HEK293T (cell line): ENCODE data around the gene CCR5AS.

ENCODE experiments used
- CTCF ChIA-PET: fragments of 350-600 bp; formaldehyde crosslinking; extraction: SDS; loops from one replicate; lab custom pipeline; 2021; ENCODE audit warnings: antibody characterized with exemption, inconsistent platforms; lab: Yijun Ruan, JAX
- POLR2A ChIA-PET: fragments of 350-600 bp; formaldehyde crosslinking; extraction: SDS; loops from one replicate; lab custom pipeline; 2020; ENCODE audit warnings: antibody characterized with exemption, inconsistent platforms; lab: Yijun Ruan, JAX
- DNase-seq: peaks from one replicate; pipeline ENCODE4 v3.0.0; 2012; ENCODE audit warnings: mixed read lengths; ENCODE audit errors: extremely low spot score
- ARNT ChIP-seq: fragments of 450-650 bp; IDR thresholded peaks from 2 replicates; pipeline ENCODE4 v1.6.1; 2017; ENCODE audit warnings: mild to moderate bottlenecking
- BHLHE40 ChIP-seq: fragments of 450-650 bp; IDR thresholded peaks from 2 replicates; pipeline ENCODE4 v1.6.1; 2016; ENCODE audit warnings: mild to moderate bottlenecking, moderate library complexity, borderline replicate concordance
- CTBP1 ChIP-seq: fragments of 450-650 bp; IDR thresholded peaks from 2 replicates; pipeline ENCODE4 v1.6.1; 2016; ENCODE audit warnings: borderline replicate concordance
- ELF4 ChIP-seq: fragments of 450-650 bp; IDR thresholded peaks from 2 replicates; pipeline ENCODE4 v1.6.1; 2017; ENCODE audit warnings: antibody characterized with exemption
- FOXA1 ChIP-seq: fragments of 450-650 bp; IDR thresholded peaks from 2 replicates; pipeline ENCODE4 v1.6.1; 2016; ENCODE audit warnings: mild to moderate bottlenecking
- FOXK2 ChIP-seq: fragments of 450-650 bp; IDR thresholded peaks from 2 replicates; pipeline ENCODE4 v1.6.1; 2016; ENCODE audit warnings: mild to moderate bottlenecking
- FOXM1 ChIP-seq: fragments of 450-650 bp; IDR thresholded peaks from 2 replicates; pipeline ENCODE4 v1.6.1; 2017; ENCODE audit warnings: mild to moderate bottlenecking, borderline replicate concordance
- HDGF ChIP-seq: fragments of 450-650 bp; IDR thresholded peaks from 2 replicates; pipeline ENCODE4 v1.6.1; 2017; ENCODE audit warnings: antibody characterized with exemption, borderline replicate concordance
- L3MBTL2 ChIP-seq: fragments of 450-650 bp; conservative IDR thresholded peaks from 2 replicates; pipeline ENCODE4 v1.6.1; 2016; ENCODE audit warnings: mild to moderate bottlenecking
- LEF1 ChIP-seq: fragments of 450-650 bp; IDR thresholded peaks from 2 replicates; pipeline ENCODE4 v1.6.1; 2017; ENCODE audit warnings: mild to moderate bottlenecking, borderline replicate concordance
- NFRKB ChIP-seq: fragments of 450-650 bp; IDR thresholded peaks from 2 replicates; pipeline ENCODE4 v1.6.1; 2016; ENCODE audit warnings: mild to moderate bottlenecking, moderate library complexity
- PKNOX1 ChIP-seq: fragments of 450-650 bp; IDR thresholded peaks from 2 replicates; pipeline ENCODE4 v1.6.1; 2016
- SP1 ChIP-seq: fragments of 450-650 bp; IDR thresholded peaks from 2 replicates; pipeline ENCODE4 v1.6.1; 2017
- SUZ12 ChIP-seq: fragments of 450-650 bp; IDR thresholded peaks from 2 replicates; pipeline ENCODE4 v1.6.1; 2016; ENCODE audit warnings: mild to moderate bottlenecking
- TARDBP ChIP-seq: fragments of 450-650 bp; IDR thresholded peaks from 2 replicates; pipeline ENCODE4 v1.6.1; 2016
- ZNF384 ChIP-seq: fragments of 450-650 bp; IDR thresholded peaks from 2 replicates; pipeline ENCODE4 v1.6.1; 2016

The CCR5AS gene

GRCh38 chr3:46318207-46318927, 88.5 kb downstream of the CCR5AS start:
- DNase-seq, result no peak
- ChIA-PET POLR2A (no interaction called here), CTCF (no interaction called here)
- TF ChIP-seq LEF1 (no peak), ZNF384 (no peak), TARDBP (no peak), L3MBTL2 (no peak), FOXA1 (no peak), ELF4 (no peak), PKNOX1 (no peak), CTBP1 (no peak), NFRKB (no peak), FOXK2 (no peak), ARNT (no peak), BHLHE40 (no peak), SP1 (no peak), FOXM1 (no peak), SUZ12 (no peak), HDGF (no peak)

GRCh38 chr3:46316206-46316605, 90.7 kb downstream of the CCR5AS start:
- CTCF ChIA-PET, result no interaction called here
- POLR2A ChIA-PET, result no interaction called here
- DNase-seq, result no peak
- TF ChIP-seq FOXK2 (no peak), HDGF (no peak), TARDBP (no peak), SP1 (no peak), NFRKB (no peak), SUZ12 (no peak), L3MBTL2 (no peak), ARNT (no peak), BHLHE40 (no peak), ELF4 (no peak), ZNF384 (no peak), CTBP1 (no peak), LEF1 (no peak), FOXA1 (no peak), FOXM1 (no peak), PKNOX1 (no peak)

GRCh38 chr3:46314517-46314916, 92.3 kb downstream of the CCR5AS start:
- POLR2A ChIA-PET, result no interaction called here
- CTCF ChIA-PET, result no interaction called here
- TF ChIP-seq SP1 (no peak), FOXM1 (no peak), NFRKB (no peak), PKNOX1 (no peak), ELF4 (no peak), FOXA1 (no peak), SUZ12 (no peak), TARDBP (no peak), ZNF384 (no peak), LEF1 (no peak), HDGF (no peak), FOXK2 (no peak), L3MBTL2 (no peak), CTBP1 (no peak), BHLHE40 (no peak)
- no peak for DNase-seq
